IPS-15b (cell line): ENCODE measurements around the gene DOCK7.
A peak's percentile ranks its signal among the peaks of the same experiment; 100 is the strongest.

Experiments used
- H3K27me3 ChIP-seq: one replicate; pipeline ENCODE4 v1.6.1; 2013; ENCODE audit warnings: low read length; ENCODE audit not compliant: control insufficient read depth, insufficient read depth
- H3K36me3 ChIP-seq: one replicate; pipeline ENCODE4 v1.6.1; 2013; ENCODE audit warnings: low read length; ENCODE audit not compliant: control insufficient read depth, insufficient read depth
- H3K4me1 ChIP-seq: one replicate; pipeline ENCODE4 v1.6.1; 2013; ENCODE audit warnings: mild to moderate bottlenecking, low read length; ENCODE audit not compliant: control insufficient read depth, insufficient read depth
- H3K4me3 ChIP-seq: one replicate; pipeline ENCODE4 v1.5.1; 2013; ENCODE audit warnings: low read depth, low read length
- H3K9ac ChIP-seq: one replicate; pipeline ENCODE4 v1.6.1; 2013; ENCODE audit warnings: low read depth, mild to moderate bottlenecking, low read length
- H3K9me3 ChIP-seq: one replicate; pipeline ENCODE4 v1.6.1; 2013; ENCODE audit warnings: mild to moderate bottlenecking, low read length; ENCODE audit not compliant: control insufficient read depth, insufficient read depth

Gene DOCK7

DNA sequence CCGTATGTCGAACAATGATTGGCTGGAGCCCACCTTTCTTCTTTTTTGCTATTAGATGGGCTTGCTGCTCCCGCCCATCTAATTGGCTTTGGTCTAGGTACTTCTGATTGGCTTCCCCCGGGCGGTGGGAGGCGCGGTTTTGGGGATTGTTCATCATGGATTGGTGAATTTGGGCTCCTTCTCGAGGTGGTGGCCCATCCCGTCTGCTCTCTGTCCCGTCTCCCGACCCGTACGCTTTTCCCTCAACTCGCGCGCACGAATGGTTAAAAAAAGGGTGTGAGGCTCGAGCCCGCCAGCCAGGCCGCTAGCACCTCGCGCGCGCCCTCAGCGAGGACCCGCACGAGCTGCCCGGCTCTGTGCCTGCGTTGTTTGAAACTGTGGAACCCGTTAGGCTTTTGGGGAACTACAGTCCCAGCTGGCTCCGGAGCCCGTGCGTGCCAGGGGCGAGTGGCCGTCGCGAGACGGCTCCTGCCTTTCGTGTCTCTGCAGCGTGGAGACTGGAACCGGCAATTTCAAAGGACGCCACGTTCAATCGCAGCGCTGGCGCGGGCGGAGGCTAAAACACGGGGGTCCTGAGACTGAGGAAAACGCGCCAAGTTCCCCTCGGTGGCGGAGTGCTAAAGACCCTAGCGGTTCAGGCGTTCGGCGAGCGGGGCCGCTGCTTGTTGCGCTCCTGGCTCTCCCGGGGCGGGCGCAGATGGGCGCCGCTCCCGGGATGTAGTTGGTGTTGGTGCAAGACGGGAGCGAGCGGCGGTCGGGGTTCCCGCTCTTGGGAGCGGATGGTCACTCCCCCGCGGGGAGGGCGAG is 251.5 kb downstream of the DOCK7 start, which contains the start of gene USP1:
Gene USP1, plus strand, starts transcription at position 584 of the 807 bp plus-strand sequence. CDS start 2,819 bp downstream, outside the sequence.
- no peaks in the 10 kb centered on the region for H3K9me3 ChIP-seq
- H3K4me1 ChIP-seq, result no peaks in the 10 kb centered on the region

DNA sequence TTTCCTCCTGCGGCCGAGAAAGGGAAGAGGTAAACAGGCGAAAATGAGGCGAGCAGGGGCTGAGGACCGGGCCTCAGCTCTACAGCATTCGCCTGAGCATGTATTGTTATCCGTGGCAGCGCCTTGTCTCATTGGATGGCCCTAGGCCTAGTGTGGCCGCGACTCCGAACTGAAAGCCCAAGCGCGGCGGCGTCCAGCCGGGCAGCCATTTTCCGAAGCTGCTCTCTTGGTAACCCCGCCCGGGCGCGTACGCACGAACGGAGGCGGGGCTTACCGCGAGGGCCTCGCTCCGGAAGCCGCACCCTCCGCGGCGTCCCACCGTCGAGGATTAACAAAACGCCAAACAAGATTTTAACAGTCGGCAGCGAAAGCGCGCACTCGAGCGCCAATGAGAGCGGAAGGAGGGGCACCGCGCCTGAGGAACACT is 252.1 kb downstream of the DOCK7 start:
- Histone ChIP-seq H3K9me3 (no peaks in the 10 kb centered on the region), H3K27me3 (no peaks in the 10 kb centered on the region), H3K9ac (peak overlapping the region; percentile 98), H3K4me3 (peak overlapping the region; percentile 75), H3K4me1 (no peaks in the 10 kb centered on the region), H3K36me3 (no peaks in the 10 kb centered on the region)

More for the DNA sequence above, 251.5 kb downstream of the DOCK7 start, which contains the start of gene USP1:
- no peaks in the 10 kb centered on the region for H3K27me3 ChIP-seq
- H3K9ac ChIP-seq, result peak within 1 kb of the TSS; percentile 99
- H3K4me3 ChIP-seq, result peak within 1 kb of the TSS; percentile 75
- H3K36me3 ChIP-seq, result no peaks in the 10 kb centered on the region

DNA sequence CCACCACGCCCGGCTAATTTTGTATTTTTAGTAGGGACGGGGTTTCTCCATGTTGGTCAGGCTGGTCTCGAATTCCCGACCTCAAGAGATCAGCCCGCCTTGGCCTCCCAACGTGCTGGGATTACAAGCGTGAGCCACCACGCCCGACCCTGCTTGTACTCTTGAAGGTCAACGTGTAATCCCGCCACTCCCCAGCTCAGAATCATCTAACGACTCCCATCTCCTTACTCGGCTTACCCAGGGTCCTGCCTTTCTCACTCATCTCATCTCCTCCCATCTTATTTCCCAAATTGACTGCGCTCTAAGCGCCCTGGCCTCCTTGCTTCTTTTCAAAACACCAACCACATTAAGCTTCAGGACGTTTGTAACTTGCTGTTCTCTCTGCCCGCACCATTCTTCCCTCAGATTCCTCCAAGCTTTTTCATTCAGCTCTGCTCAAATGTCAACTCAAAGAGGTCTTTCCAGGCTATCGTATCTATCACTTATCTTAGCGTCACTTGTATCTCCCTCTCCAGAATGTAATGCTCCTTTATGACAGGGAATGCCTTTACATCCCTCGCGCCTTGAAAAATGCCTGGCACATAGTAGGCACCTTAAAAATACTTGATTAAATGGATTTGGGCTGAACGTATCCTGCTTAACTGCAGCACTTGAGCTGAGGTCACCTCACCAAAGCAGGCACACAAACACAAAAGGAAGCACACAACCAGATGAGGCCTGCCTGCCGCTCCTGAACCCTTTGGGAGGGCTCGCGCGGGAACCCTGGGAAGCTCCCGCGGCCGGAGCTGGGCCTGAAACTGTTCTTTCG is 252.8 kb downstream of the DOCK7 start:
- no peaks in the 10 kb centered on the region for H3K36me3 ChIP-seq
- no peaks in the 10 kb centered on the region for H3K9me3 ChIP-seq
- H3K9ac ChIP-seq, result peak overlapping the region; percentile 98
- no peaks in the 10 kb centered on the region for H3K4me1 ChIP-seq
- no peaks in the 10 kb centered on the region for H3K27me3 ChIP-seq
- H3K4me3 ChIP-seq, result peak overlapping the region; percentile 75

DNA sequence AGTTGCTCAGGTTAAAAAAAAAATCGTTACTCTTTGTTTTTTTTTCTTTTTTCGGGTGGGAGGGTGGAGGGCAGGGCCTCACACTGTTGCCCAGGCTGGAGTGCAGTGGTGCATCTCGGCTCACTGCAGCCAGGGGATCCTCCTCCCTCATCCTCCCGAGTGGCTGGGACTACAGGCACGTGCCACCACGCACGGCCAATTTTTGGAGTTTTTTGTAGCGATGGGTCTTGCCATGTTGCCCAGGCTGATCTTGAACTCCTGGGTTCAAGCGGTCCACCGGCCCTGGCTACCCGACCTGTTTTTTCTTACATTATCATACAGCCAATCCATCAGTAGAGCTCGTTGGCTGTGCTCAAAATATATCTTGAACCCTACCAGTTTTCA is 253.6 kb downstream of the DOCK7 start:
- Histone ChIP-seq H3K9ac (no peak overlapping the region), H3K9me3 (no peaks in the 10 kb centered on the region), H3K36me3 (no peaks in the 10 kb centered on the region), H3K27me3 (no peaks in the 10 kb centered on the region), H3K4me3 (no peak overlapping the region), H3K4me1 (no peaks in the 10 kb centered on the region)

DNA sequence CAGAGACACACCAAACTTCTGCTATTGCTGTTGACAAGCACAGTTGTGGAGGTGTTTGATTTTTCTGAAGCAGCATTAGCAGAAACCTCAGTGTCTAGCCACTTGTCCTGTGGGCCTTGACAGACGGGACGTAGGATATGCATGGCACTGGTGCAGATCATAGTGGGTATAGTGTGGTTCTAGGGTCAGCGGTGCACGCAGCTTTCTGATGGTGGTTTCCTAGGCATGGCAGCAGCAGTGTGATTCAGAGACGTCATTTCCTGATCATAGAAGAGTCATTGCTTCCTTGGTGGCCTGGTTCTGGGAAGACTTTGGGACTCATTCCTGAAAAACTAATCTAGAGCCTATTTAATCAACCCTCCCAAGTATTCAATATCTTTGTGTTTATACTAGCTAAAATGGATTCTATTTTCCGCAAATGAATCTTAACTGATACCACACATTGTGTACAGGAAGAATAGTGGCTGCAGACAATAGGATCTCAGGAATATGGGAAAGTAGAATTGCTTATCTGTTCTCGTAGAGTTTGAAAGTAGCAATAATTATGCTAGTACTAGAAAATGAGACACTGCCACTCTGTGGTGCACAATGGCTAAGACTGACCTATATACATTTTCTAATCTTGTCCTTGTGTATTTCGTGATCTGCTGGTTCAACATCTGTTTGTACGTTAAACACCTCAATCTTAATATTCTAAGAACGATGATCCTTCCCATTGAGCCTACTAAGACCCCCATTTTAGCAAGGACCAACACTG is 254.1 kb downstream of the DOCK7 start:
- H3K9ac ChIP-seq, result no peak overlapping the region
- H3K36me3 ChIP-seq, result no peaks in the 10 kb centered on the region

DNA sequence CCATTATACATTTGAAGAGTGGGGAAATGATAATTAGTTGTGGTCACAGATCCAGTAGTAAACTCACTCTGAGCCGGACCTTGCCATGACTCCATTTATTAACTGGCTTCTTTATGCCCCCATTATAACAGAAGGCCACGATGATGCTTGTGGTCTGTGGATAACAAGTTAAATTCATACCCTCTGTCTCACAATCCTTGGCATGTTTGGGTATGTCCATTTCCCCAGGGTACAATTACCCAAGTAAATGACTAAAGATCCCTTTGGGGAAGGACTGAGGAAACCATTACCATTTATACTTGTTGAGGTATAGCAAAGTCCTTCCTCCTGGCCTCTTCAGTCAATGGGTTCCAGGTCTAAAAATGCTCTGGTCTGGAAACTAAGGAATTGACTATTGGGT is 258.6 kb downstream of the DOCK7 start:
- no peaks in the 10 kb centered on the region for H3K9me3 ChIP-seq
- H3K4me1 ChIP-seq, result no peaks in the 10 kb centered on the region
- no peaks in the 10 kb centered on the region for H3K36me3 ChIP-seq
- no peak overlapping the region for H3K9ac ChIP-seq
- H3K27me3 ChIP-seq, result no peaks in the 10 kb centered on the region
- no peak overlapping the region for H3K4me3 ChIP-seq

More for the DNA sequence above, 254.1 kb downstream of the DOCK7 start:
- Histone ChIP-seq H3K4me1 (no peaks in the 10 kb centered on the region), H3K9me3 (no peaks in the 10 kb centered on the region), H3K27me3 (no peaks in the 10 kb centered on the region), H3K4me3 (no peak overlapping the region)

DNA sequence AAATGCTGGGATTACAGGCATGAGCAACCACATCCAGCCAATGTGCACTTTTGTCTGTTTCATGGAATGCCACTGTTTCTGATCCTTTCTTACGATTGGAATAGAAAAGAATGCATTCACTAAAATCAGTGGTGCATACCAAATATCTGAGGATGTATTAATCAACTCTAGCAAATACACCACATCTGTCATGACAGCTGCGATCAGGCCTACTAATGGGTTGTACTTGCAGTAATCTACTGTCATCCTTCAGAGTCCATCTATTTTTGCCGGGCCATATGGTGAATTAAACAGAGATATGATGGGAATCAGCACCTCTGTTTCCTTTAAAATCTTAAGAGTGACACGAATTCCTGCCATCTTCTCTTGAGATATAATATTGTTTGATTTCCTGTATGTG is 259.8 kb downstream of the DOCK7 start:
- H3K9me3 ChIP-seq, result no peaks in the 10 kb centered on the region
- H3K36me3 ChIP-seq, result no peaks in the 10 kb centered on the region
- no peaks in the 10 kb centered on the region for H3K27me3 ChIP-seq
- no peak overlapping the region for H3K9ac ChIP-seq
- no peak overlapping the region for H3K4me3 ChIP-seq
- no peaks in the 10 kb centered on the region for H3K4me1 ChIP-seq

DNA sequence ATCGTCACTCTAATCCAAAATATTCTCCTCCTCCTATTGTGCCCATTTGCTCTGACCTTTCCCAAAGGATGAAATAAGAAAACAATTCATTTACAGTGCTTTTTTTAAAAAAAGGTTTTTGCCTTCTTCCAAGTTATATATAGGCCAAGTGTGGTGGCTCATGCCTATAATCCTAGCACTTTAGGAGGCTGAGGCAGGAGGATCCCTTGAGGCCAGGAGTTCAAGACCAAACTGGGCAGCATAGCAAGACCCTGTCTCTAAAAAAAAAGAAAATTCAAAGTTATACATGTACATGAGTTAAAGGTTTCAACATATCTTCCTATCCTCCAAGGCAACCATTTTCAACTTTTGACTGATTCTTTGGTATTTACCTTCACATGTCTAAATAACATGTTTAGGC is 261.4 kb downstream of the DOCK7 start:
- no peaks in the 10 kb centered on the region for H3K4me1 ChIP-seq
- no peaks in the 10 kb centered on the region for H3K9me3 ChIP-seq
- H3K27me3 ChIP-seq, result no peaks in the 10 kb centered on the region
- no peak overlapping the region for H3K9ac ChIP-seq
- H3K36me3 ChIP-seq, result no peaks in the 10 kb centered on the region
- no peak overlapping the region for H3K4me3 ChIP-seq

DNA sequence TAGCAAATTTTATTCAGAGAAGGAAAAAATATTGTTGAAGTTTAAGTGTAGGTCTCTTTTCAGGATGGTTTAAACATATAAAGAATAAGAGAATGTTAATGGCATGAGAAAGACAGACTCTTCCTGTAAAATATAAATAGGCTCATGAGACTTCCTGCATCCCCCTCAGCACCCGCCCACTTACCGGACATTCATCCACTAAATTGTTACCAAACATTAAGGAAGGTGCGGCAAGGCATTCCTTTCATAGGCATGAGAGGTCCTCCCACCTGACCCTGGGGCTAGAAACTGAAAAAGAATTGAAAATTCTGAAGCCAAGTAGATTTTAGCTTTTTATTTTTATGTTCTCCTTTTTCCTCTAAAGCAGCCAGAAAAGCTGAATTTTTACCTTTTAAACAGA is 261.9 kb downstream of the DOCK7 start:
- H3K4me1 ChIP-seq, result no peaks in the 10 kb centered on the region
- H3K36me3 ChIP-seq, result no peaks in the 10 kb centered on the region
- no peak overlapping the region for H3K9ac ChIP-seq
- H3K4me3 ChIP-seq, result no peak overlapping the region
- no peaks in the 10 kb centered on the region for H3K9me3 ChIP-seq
- H3K27me3 ChIP-seq, result no peaks in the 10 kb centered on the region

DNA sequence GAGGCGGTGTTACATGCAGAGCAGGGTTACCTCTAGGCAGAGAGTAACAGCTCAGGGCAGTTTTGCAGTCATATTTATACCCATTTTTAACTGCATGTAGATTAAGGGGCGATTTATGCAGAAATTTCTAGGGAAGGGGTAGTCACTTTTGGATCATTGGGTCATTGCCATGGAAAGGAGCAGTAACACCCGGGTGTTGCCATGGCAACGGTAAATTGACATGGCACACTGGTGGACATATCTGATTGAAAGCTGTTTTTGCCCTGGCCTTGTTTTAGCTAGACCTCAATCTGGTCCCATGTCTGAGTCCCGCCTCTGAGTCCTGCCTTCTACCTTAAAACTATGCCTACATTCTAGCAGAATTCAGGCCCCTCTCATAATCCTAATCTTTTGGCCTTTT is 263.1 kb downstream of the DOCK7 start:
- no peaks in the 10 kb centered on the region for H3K9me3 ChIP-seq
- no peak overlapping the region for H3K9ac ChIP-seq
- no peaks in the 10 kb centered on the region for H3K4me1 ChIP-seq
- no peaks in the 10 kb centered on the region for H3K36me3 ChIP-seq
- no peak overlapping the region for H3K4me3 ChIP-seq
- H3K27me3 ChIP-seq, result no peaks in the 10 kb centered on the region

DNA sequence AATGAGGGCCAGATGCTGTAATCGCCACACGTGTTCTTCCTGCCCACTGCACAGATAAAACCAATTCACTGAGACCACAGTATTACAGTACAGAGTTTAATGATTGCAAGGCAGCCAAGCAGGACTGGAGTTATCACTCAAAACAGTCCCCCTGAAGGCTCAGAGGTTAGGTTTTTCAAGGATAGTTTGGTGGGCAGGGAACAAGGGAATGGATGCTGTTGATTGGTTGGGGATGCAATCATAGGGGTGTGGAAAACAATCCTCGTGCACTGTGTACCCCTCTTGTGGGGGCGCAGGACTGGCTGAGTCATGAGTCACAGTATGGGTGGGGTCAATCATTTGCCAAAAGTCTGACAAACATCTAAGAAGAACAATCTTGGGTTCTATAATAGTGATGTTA is 263.8 kb downstream of the DOCK7 start:
- Histone ChIP-seq H3K27me3 (no peaks in the 10 kb centered on the region), H3K4me3 (no peak overlapping the region), H3K36me3 (no peaks in the 10 kb centered on the region), H3K4me1 (no peaks in the 10 kb centered on the region), H3K9me3 (no peaks in the 10 kb centered on the region), H3K9ac (no peak overlapping the region)
